Pancreas (tissue), 10 donors: ENCODE measurements around the gene NEB. TPM values are rescaled to one million over a fixed set of nuclear protein-coding genes. Genes with fewer than 3 reads are reported as not detected.
A peak's percentile ranks its signal among the peaks of the same experiment; 100 is the strongest.
"Not testable (repeated sequence)": the region's sequence is repeated elsewhere in the genome, so short reads cannot be mapped to it uniquely, and the experiment has no call there.

Experiments used
- ATAC-seq, 4 donors: fragments of 200-7000 bp; cut with Tn5 transposase; one replicate each; pipeline versions ENCODE4 v1.8.0 to v1.9.1; 2020; ENCODE audit warnings: mild to moderate bottlenecking in 4 of 4, moderate library complexity in 4 of 4
- DNase-seq, 6 donors: peaks; one replicate each; pipeline ENCODE4 v3.0.0-alpha.2; 2020
- FAIRE-seq: peaks from 2 replicates; lab custom pipeline; 2012; peaks lifted over from hg19 to GRCh38; lab: Jason Lieb, UNC
- H3K27ac ChIP-seq, 4 donors: fragments of 200-600 bp; sonication (generic); 1 replicate in 3 of 4; 2 replicates in 1 of 4; pipeline versions ENCODE4 v1.5.0 to v1.8.0; 2020
- H3K27me3 ChIP-seq, 4 donors: fragments of 200-600 bp; one replicate each; pipeline ENCODE4 v1.8.0; 2021
- H3K36me3 ChIP-seq, 3 donors: fragments of 200-600 bp; sonication (generic) in 1 of 3; one replicate each; pipeline versions ENCODE4 v1.5.0 to v1.8.0; 2020 to 2021
- H3K4me1 ChIP-seq, 3 donors: fragments of 200-600 bp; one replicate each; pipeline ENCODE4 v1.8.0; 2021
- H3K4me3 ChIP-seq, 4 donors: fragments of 200-600 bp; sonication (generic) in 2 of 4; one replicate each; pipeline versions ENCODE4 v1.5.0 to v1.8.0; 2020 to 2021
- H3K9me3 ChIP-seq, 4 donors: fragments of 200-600 bp; one replicate each; pipeline ENCODE4 v1.8.0; 2021
- CTCF ChIP-seq, 4 donors: fragments of 200-600 bp; sonication (generic) in 3 of 4; IDR thresholded peaks; one replicate each; pipeline versions ENCODE4 v1.5.0 to v1.8.0; 2021; ENCODE audit warnings: antibody characterized with exemption in 4 of 4
- WGBS, 2 donors: extraction: QIAGEN DNeasy Blood & Tissue Kit; methylation state at CpG; one replicate each; pipeline ENCODE4 v1.1.7; 2013; 5-methylcytosine and 5-hydroxymethylcytosine counted together
- intact Hi-C, 3 donors: fragments of 100-400 bp; cut with DNase I; formaldehyde crosslinking; loops; one replicate each; pipeline versions ENCODE4 v1.11.1 to v1.14.2; 2022
- polyA plus RNA-seq, 2 donors: library from polyadenylated mRNA; stranded (reverse); fragments of 200-250 nt; gene quantifications; one replicate each; pipeline ENCODE4 v1.2.3, GENCODE V29; 2013
- total RNA-seq, 6 donors: library from RNA; stranded (reverse); fragmentation: NEBNext Ultra II Directional in 4 of 6; extraction: Animal tissue kit (Norgen Biotek cat#: 25700) in 4 of 6; gene quantifications; one replicate each; pipeline versions ENCODE4 v1.2.1 to v1.2.4, GENCODE V29; 2021 to 2023
- donor health status: healthy with polysubstance abuse.
- donor health status: DM: no; HTN: no; CAD: no; lungs with moderate emphysema.
- donor health status: DM: no; HTN: no; CAD: no.
- donor health status: control.
- donor health status: control.
- donor health status: Bipolar disorder and iron deficiency.
- donor health status: DM: yes; HTN: yes; CAD: no.
- donor health status: DM: no; HTN: no; CAD: no.
- donor health status: DM: no; HTN: no; CAD: no.
- donor health status: DM: yes; HTN: yes; CAD: no.

NEB gene
- total and polyA plus RNA-seq, 8 donors, result 0.58 to 2.5 (median 0.80) TPM

DNA sequence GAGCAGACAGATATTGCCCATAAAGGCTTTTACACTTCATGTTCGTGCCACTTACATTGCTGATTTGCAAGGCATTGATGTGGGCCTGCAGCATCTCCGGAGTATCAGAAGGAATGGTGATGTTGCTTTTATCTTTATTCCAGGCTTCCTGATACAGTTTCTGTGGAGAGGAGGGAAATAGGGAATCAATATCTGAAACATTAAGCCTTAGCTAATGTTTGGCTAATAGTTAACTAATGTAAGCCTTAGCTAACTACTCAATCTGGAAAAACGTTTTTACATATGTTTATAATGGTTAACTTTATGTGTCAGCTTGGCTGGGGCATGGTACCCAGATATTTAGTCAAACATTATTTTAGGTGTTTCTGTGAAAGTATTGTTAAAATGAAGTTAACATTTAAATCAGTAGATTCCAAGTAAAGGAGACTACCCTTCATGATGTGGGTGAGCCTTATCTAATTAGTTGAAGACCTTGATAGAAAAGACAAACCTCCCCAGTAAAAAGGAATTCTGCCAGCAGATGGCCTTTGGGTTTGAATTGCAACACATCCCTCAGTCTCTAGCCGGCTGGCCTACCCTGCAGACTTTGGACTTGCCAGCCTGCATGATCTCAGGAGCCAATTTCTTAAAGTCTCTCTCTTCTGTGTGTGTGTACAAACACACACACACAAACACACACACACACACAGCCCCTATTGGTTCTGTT, 137.2 kb downstream of the NEB start:
- H3K4me3 ChIP-seq, DNase-seq, H3K27ac ChIP-seq, H3K27me3 ChIP-seq, intact Hi-C loops, H3K4me1 ChIP-seq, H3K36me3 ChIP-seq, FAIRE-seq, H3K9me3 ChIP-seq: not testable (repeated sequence)
- no CpG with 5 or more reads among the region's 4 CpGs for WGBS, 2 donors
- ATAC-seq, result peak in 1 of 4 donors; percentile 29

- H3K27me3 ChIP-seq, DNase-seq, H3K9me3 ChIP-seq, H3K4me3 ChIP-seq, intact Hi-C loops, ATAC-seq, H3K27ac ChIP-seq, FAIRE-seq, H3K36me3 ChIP-seq, H3K4me1 ChIP-seq: not testable (repeated sequence)
- WGBS, 2 donors, result 48 to 53% methylated on average over 4 of the region's 4 CpGs
Observed at GRCh38 chr2:151591908-151592255, 142.4 kb downstream of the NEB start.

DNA sequence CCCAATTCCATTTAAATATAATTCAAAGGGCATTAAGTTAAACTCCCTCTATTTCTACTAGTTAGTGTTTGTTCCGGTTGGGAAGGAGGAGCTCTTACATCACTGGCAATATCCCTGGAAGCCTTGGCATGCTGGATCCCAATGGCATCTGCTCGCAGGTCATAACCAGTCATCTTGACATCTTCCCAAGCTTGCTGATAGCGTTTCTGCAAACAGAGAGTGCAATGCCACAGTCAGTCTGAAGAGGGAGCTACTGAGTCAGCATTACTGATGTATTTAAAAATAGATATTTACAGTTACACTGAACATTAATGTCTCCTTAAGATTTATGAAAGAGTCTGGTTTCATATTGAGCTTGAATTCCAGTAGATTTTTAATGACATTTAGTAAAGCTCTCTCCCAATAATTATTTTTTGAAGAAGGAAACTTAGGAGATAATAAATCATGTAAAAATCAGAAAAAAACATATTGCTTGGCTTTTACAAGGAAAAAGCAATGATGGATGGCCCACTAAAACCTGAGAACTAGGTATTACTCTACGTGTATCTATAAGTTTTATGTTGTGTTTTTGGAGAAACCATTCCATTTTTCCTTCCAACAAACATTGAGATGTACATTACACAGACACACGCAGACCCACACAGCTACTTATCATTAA, 142.9 kb downstream of the NEB start:
- H3K4me1 ChIP-seq, intact Hi-C loops, H3K4me3 ChIP-seq, FAIRE-seq, H3K36me3 ChIP-seq, H3K27ac ChIP-seq, H3K27me3 ChIP-seq, H3K9me3 ChIP-seq: not testable (repeated sequence)
- 26 to 31% methylated on average over 4 of the region's 5 CpGs for WGBS, 2 donors
- peak; percentile 64 to 87 (median 83) for ATAC-seq
- peak in 1 of 4 donors; percentile 23 for TF ChIP-seq CTCF (IDR thresholded peaks at IDR 0.05)
- peak in 1 of 6 donors; percentile 25 for DNase-seq

DNA sequence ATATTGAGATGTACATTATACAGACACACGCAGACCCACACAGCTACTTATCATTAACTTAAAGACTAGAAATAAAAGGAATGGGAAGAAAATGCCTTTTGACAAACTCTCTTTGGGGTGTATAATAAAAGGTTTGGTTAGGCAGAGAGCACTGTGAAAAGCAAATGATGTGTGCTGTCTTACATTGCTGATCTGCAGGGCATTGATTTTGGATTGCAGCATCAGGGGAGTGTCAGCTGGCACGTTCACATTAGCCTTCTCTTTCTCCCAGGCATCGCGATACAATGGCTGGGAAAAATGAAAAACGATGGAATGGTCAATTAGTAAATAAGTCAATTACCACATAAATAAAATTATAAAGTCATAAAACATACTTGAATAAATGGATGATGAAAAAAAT, 153.0 kb downstream of the NEB start:
- H3K36me3 ChIP-seq, intact Hi-C loops, H3K27me3 ChIP-seq, DNase-seq, H3K4me1 ChIP-seq, H3K9me3 ChIP-seq, H3K27ac ChIP-seq, FAIRE-seq, H3K4me3 ChIP-seq, ATAC-seq: not testable (repeated sequence)
- 26 to 27% methylated on average over 1 of the region's 5 CpGs for WGBS, 2 donors

GRCh38 chr2:151580697-151581096, 153.6 kb downstream of the NEB start:
- H3K4me3 ChIP-seq, H3K9me3 ChIP-seq, H3K4me1 ChIP-seq, intact Hi-C loops, H3K27ac ChIP-seq, H3K36me3 ChIP-seq, H3K27me3 ChIP-seq, DNase-seq: not testable (repeated sequence)
- ATAC-seq, result peak; percentile 53 to 85 (median 76)
- WGBS, 2 donors, result no CpG with 5 or more reads among the region's 4 CpGs
- peak; percentile 74 for FAIRE-seq

DNA sequence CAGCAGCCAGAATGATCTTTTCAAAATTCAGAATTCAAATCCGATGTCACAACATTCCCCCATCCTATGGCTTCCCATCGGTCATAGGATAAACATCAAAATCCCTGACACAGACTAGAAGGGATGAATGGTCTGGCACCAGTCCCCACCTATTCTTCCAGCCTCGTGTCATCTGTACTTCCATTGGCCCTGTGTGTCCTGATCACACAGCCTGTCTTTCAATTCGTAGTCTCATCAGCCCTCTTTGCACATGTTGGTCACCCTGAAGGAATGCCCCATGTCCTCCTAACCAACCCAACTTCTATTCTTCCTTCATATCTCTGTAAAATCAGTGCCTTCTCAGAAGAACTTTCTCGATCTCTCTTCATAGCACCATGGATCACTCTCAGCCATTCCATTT, 157.2 kb downstream of the NEB start:
- intact Hi-C loops, result no loop called here
- no peaks in the 10 kb centered on the region for H3K4me1 ChIP-seq
- H3K36me3 ChIP-seq, result no peaks in the 10 kb centered on the region
- FAIRE-seq, result no peak
- no peak for ATAC-seq
- 70 to 84% methylated on average over 5 of the region's 5 CpGs for WGBS, 2 donors
- no peaks in the 10 kb centered on the region for H3K27me3 ChIP-seq
- no peak overlapping the region for H3K27ac ChIP-seq
- no peaks in the 10 kb centered on the region for H3K9me3 ChIP-seq
- no peak for TF ChIP-seq CTCF (IDR thresholded peaks at IDR 0.05)
- H3K4me3 ChIP-seq, result no peak overlapping the region
- no peak for DNase-seq

GRCh38 chr2:151576080-151576479, 158.2 kb downstream of the NEB start:
- H3K27me3 ChIP-seq, result no peaks in the 10 kb centered on the region
- intact Hi-C loops, result no loop called here
- no peaks in the 10 kb centered on the region for H3K9me3 ChIP-seq
- no peak for TF ChIP-seq CTCF (IDR thresholded peaks at IDR 0.05)
- DNase-seq (no peak), ATAC-seq (no peak), FAIRE-seq (no peak)
- H3K27ac ChIP-seq, result no peak overlapping the region
- WGBS, 2 donors, result 54 to 58% methylated on average over 4 of the region's 4 CpGs
- H3K4me1 ChIP-seq, result no peaks in the 10 kb centered on the region
- H3K36me3 ChIP-seq, result no peaks in the 10 kb centered on the region
- no peak overlapping the region for H3K4me3 ChIP-seq
